Measurements from ENCODE around the gene PCA3.

Gene PCA3

DNA sequence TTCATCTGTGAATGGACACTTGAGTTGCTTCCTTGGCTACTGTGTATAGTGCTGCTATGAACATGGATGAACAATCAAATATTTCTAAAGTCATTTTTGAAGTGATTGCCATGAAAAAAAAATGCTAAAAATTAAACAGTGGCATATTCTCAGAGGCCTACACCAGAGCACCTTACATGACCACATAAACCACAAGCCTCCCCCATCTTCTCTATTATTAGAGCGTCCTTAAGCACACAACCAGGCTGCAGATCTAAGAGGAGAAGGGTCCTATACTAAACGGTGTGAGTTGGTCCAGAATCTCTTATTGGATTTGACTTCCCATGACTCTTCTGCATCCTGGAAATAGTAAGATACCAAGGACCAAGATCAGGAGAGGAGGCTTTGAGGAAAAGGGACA lies 34.3 kb downstream of the PCA3 start:
- H3K9me3 ChIP-seq (ENCODE audit: insufficient read depth, low read length) = no peaks in the 10 kb centered on the region
- H3K9me2 ChIP-seq (replicated peaks; ENCODE audit: insufficient read depth, low read length) = no peaks in the 10 kb centered on the region
- H2AFZ ChIP-seq (ENCODE audit: low read depth, low read length, severe bottlenecking) = no peak overlapping the region
- H3K4me3 ChIP-seq (ENCODE audit: insufficient read depth, low read length, poor library complexity, severe bottlenecking) = no peak overlapping the region
- no peak overlapping the region for H3K9ac ChIP-seq (ENCODE audit: low read length)
- no peaks in the 10 kb centered on the region for H3F3A ChIP-seq (ENCODE audit: insufficient read depth)
- no peaks in the 10 kb centered on the region for H3K27me3 ChIP-seq (ENCODE audit: low read length)
- H3K4me2 ChIP-seq (ENCODE audit: low read depth, low read length, poor library complexity, severe bottlenecking) = no peak overlapping the region
- no peaks in the 10 kb centered on the region for H4K20me1 ChIP-seq (ENCODE audit: low read depth, low read length)
- H3K36me3 ChIP-seq (ENCODE audit: low read length) = no peaks in the 10 kb centered on the region
- no peak for TF ChIP-seq CTCF (IDR thresholded peaks at IDR 0.05; ENCODE audit: insufficient read depth, low read length, poor library complexity, severe bottlenecking)
- TF ChIP-seq EZH2phosphoT487 (conservative IDR thresholded peaks at IDR 0.05; ENCODE audit: low read length) = no peak
- no peak overlapping the region for H3K27ac ChIP-seq (ENCODE audit: low read depth, low read length)
- H3K79me2 ChIP-seq (ENCODE audit: insufficient read depth, low read length) = no peaks in the 10 kb centered on the region

- Histone ChIP-seq H3K4me2 (ENCODE audit: low read depth, low read length, poor library complexity, severe bottlenecking) (no peak overlapping the region), H3K27me3 (ENCODE audit: low read length) (no peaks in the 10 kb centered on the region), H4K20me1 (ENCODE audit: low read depth, low read length) (no peaks in the 10 kb centered on the region), H3K9me3 (ENCODE audit: insufficient read depth, low read length) (no peaks in the 10 kb centered on the region), H3K79me2 (ENCODE audit: insufficient read depth, low read length) (no peaks in the 10 kb centered on the region), H3K36me3 (ENCODE audit: low read length) (no peaks in the 10 kb centered on the region), H2AFZ (ENCODE audit: low read depth, low read length, severe bottlenecking) (no peak overlapping the region), H3K4me3 (ENCODE audit: insufficient read depth, low read length, poor library complexity, severe bottlenecking) (no peak overlapping the region), H3K9ac (ENCODE audit: low read length) (no peak overlapping the region), H3K9me2 (replicated peaks; ENCODE audit: insufficient read depth, low read length) (no peaks in the 10 kb centered on the region), H3K27ac (ENCODE audit: low read depth, low read length) (no peak overlapping the region), H3F3A (ENCODE audit: insufficient read depth) (no peaks in the 10 kb centered on the region)
- TF ChIP-seq CTCF (IDR thresholded peaks at IDR 0.05; ENCODE audit: insufficient read depth, low read length, poor library complexity, severe bottlenecking) (no peak), EZH2phosphoT487 (conservative IDR thresholded peaks at IDR 0.05; ENCODE audit: low read length) (no peak)
These were observed 35.2 kb downstream of the PCA3 start for GRCh38 chr9:76799473-76799872.

GRCh38 chr9:76800901-76801300 lies 36.7 kb downstream of the PCA3 start:
- no peak overlapping the region for H3K9ac ChIP-seq (ENCODE audit: low read length)

More at GRCh38 chr9:76800901-76801300, 36.7 kb downstream of the PCA3 start:
- no peaks in the 10 kb centered on the region for H3K9me2 ChIP-seq (replicated peaks; ENCODE audit: insufficient read depth, low read length)
- H4K20me1 ChIP-seq (ENCODE audit: low read depth, low read length) = no peaks in the 10 kb centered on the region
- H3K27me3 ChIP-seq (ENCODE audit: low read length) = no peaks in the 10 kb centered on the region
- no peak overlapping the region for H3K4me3 ChIP-seq (ENCODE audit: insufficient read depth, low read length, poor library complexity, severe bottlenecking)
- no peaks in the 10 kb centered on the region for H3K79me2 ChIP-seq (ENCODE audit: insufficient read depth, low read length)
- H2AFZ ChIP-seq (ENCODE audit: low read depth, low read length, severe bottlenecking) = no peak overlapping the region
- TF ChIP-seq EZH2phosphoT487 (conservative IDR thresholded peaks at IDR 0.05; ENCODE audit: low read length) (no peak), CTCF (IDR thresholded peaks at IDR 0.05; ENCODE audit: insufficient read depth, low read length, poor library complexity, severe bottlenecking) (no peak)
- no peak overlapping the region for H3K27ac ChIP-seq (ENCODE audit: low read depth, low read length)
- H3K4me2 ChIP-seq (ENCODE audit: low read depth, low read length, poor library complexity, severe bottlenecking) = no peak overlapping the region
- no peaks in the 10 kb centered on the region for H3K36me3 ChIP-seq (ENCODE audit: low read length)
- no peaks in the 10 kb centered on the region for H3F3A ChIP-seq (ENCODE audit: insufficient read depth)
- H3K9me3 ChIP-seq (ENCODE audit: insufficient read depth, low read length) = no peaks in the 10 kb centered on the region

All from SU-DHL-6 (cell line).